ENCODE results near the gene PAPPA2.

GRCh38 chr1:176546825-176547224 lies 83.8 kb downstream of the PAPPA2 start:
- TF ChIP-seq CTCF (IDR thresholded peaks at IDR 0.05) = no peak
- no peak for TF ChIP-seq POLR2A (IDR thresholded peaks at IDR 0.05)
